ENCODE data around the gene C9orf152. TPM values are rescaled to one million over a fixed set of nuclear protein-coding genes. Genes with fewer than 3 reads are reported as not detected.

Gene C9orf152
- total and polyA plus RNA-seq, 9 of the 15 experiments (the other 6 are each of a cell fraction or from before 2014, with no cell fraction given), result not detected

GRCh38 chr9:110246214-110246613, 38.3 kb upstream of the C9orf152 start:
- TF ChIP-seq PRMT5 (CRISPR knock-in tag; IDR thresholded peaks at IDR 0.05) (no peak), SMARCC2 (IDR thresholded peaks at IDR 0.05; ENCODE audit: low read depth) (no peak), ZNF75A (CRISPR knock-in tag; IDR thresholded peaks at IDR 0.05) (no peak), SRSF7 (optimal IDR thresholded peaks at IDR 0.05; ENCODE audit: low read depth, low read length) (no peak), ZNF121 (CRISPR knock-in tag; conservative IDR thresholded peaks at IDR 0.05) (no peak)
- TF ChIP-seq, protein P1, sequence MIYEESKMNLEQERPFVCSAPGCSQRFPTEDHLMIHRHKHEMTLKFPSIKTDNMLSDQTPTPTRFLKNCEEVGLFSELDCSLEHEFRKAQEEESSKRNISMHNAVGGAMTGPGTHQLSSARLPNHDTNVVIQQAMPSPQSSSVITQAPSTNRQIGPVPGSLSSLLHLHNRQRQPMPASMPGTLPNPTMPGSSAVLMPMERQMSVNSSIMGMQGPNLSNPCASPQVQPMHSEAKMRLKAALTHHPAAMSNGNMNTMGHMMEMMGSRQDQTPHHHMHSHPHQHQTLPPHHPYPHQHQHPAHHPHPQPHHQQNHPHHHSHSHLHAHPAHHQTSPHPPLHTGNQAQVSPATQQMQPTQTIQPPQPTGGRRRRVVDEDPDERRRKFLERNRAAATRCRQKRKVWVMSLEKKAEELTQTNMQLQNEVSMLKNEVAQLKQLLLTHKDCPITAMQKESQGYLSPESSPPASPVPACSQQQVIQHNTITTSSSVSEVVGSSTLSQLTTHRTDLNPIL (CRISPR knock-in tag; IDR thresholded peaks at IDR 0.05), result no peak
- TF ChIP-seq, protein P2, sequence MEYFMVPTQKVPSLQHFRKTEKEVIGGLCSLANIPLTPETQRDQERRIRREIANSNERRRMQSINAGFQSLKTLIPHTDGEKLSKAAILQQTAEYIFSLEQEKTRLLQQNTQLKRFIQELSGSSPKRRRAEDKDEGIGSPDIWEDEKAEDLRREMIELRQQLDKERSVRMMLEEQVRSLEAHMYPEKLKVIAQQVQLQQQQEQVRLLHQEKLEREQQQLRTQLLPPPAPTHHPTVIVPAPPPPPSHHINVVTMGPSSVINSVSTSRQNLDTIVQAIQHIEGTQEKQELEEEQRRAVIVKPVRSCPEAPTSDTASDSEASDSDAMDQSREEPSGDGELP (CRISPR knock-in tag; IDR thresholded peaks at IDR 0.05; ENCODE audit: borderline replicate concordance), result no peak
- TF ChIP-seq, protein P3, sequence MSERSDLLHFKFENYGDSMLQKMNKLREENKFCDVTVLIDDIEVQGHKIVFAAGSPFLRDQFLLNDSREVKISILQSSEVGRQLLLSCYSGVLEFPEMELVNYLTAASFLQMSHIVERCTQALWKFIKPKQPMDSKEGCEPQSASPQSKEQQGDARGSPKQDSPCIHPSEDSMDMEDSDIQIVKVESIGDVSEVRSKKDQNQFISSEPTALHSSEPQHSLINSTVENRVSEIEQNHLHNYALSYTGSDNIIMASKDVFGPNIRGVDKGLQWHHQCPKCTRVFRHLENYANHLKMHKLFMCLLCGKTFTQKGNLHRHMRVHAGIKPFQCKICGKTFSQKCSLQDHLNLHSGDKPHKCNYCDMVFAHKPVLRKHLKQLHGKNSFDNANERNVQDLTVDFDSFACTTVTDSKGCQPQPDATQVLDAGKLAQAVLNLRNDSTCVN (CRISPR knock-in tag; IDR thresholded peaks at IDR 0.05), result no peak
- Histone ChIP-seq H3K9me1 (ENCODE audit: control insufficient read depth, insufficient read depth, low read length) (peaks cover 5% of the 10 kb centered on the region), H3K4me2 (ENCODE audit: insufficient read depth, low read length) (no peak overlapping the region), H3K4me3 (no peak overlapping the region), H4K20me1 (replicated peaks; ENCODE audit: control insufficient read depth, insufficient read depth, low read length) (peaks cover 21% of the 10 kb centered on the region), H3K4me1 (replicated peaks in 1 of 2; ENCODE audit: control insufficient read depth in 2 of 2, insufficient read depth in 2 of 2, low read length in 2 of 2) (no peaks in the 10 kb centered on the region), H3K36me3 (ENCODE audit: control insufficient read depth, insufficient read depth, low read length) (peaks cover 78% of the 10 kb centered on the region), H3K9me3 (replicated peaks; ENCODE audit: control insufficient read depth, insufficient read depth, low read depth, low read length) (no peaks in the 10 kb centered on the region), H3K27me3 (ENCODE audit: control insufficient read depth in 2 of 2, insufficient read depth in 2 of 2, low read length in 2 of 2) (no peaks in the 10 kb centered on the region), H2AFZ (ENCODE audit: low read depth, low read length) (no peak overlapping the region), H3K27ac (ENCODE audit: extremely low read depth, low read depth, low read length) (no peak overlapping the region), H3K9ac (ENCODE audit: insufficient read depth in 1 of 2, low read depth in 2 of 2, low read length in 2 of 2) (no peak overlapping the region), H3K79me2 (ENCODE audit: control insufficient read depth, insufficient read depth, low read length) (peaks cover 41% of the 10 kb centered on the region)
- in situ Hi-C loops (cut with MboI) (no loop called here), intact Hi-C loops (cut with micrococcal nuclease) (no loop called here)
- WGBS (ENCODE audit: insufficient coverage, low coverage, missing lambda C conversion rate), result 95% methylated on average over 6 of the region's 6 CpGs
- DNase-seq (ENCODE audit: extremely low read depth in 1 of 4, low spot score in 3 of 4) (no peak), ATAC-seq (no peak), FAIRE-seq (no peak)
- ChIA-PET POLR2A (no interaction called here), CTCF (ENCODE audit: low intra/inter-chr PET ratio) (no interaction called here)
- no TSS peak for BruUV-seq (replicated peaks)

All from K562 (cell line).